HEK293T (cell line): Measurements from ENCODE around the gene RRN3.
A peak's percentile ranks its signal among the peaks of the same experiment; 100 is the strongest.
"Not testable (repeated sequence)": the region's sequence is repeated elsewhere in the genome, so short reads cannot be mapped to it uniquely, and the experiment has no call there.

Experiments used
- CTCF ChIA-PET: fragments of 350-600 bp; formaldehyde crosslinking; extraction: SDS; loops from one replicate; lab custom pipeline; 2021; ENCODE audit warnings: antibody characterized with exemption, inconsistent platforms; lab: Yijun Ruan, JAX
- POLR2A ChIA-PET: fragments of 350-600 bp; formaldehyde crosslinking; extraction: SDS; loops from one replicate; lab custom pipeline; 2020; ENCODE audit warnings: antibody characterized with exemption, inconsistent platforms; lab: Yijun Ruan, JAX
- DNase-seq: peaks from one replicate; pipeline ENCODE4 v3.0.0; 2012; ENCODE audit warnings: mixed read lengths; ENCODE audit errors: extremely low spot score
- ARNT ChIP-seq: fragments of 450-650 bp; IDR thresholded peaks from 2 replicates; pipeline ENCODE4 v1.6.1; 2017; ENCODE audit warnings: mild to moderate bottlenecking
- BHLHE40 ChIP-seq: fragments of 450-650 bp; IDR thresholded peaks from 2 replicates; pipeline ENCODE4 v1.6.1; 2016; ENCODE audit warnings: mild to moderate bottlenecking, moderate library complexity, borderline replicate concordance
- CTBP1 ChIP-seq: fragments of 450-650 bp; IDR thresholded peaks from 2 replicates; pipeline ENCODE4 v1.6.1; 2016; ENCODE audit warnings: borderline replicate concordance
- ELF4 ChIP-seq: fragments of 450-650 bp; IDR thresholded peaks from 2 replicates; pipeline ENCODE4 v1.6.1; 2017; ENCODE audit warnings: antibody characterized with exemption
- FOXA1 ChIP-seq: fragments of 450-650 bp; IDR thresholded peaks from 2 replicates; pipeline ENCODE4 v1.6.1; 2016; ENCODE audit warnings: mild to moderate bottlenecking
- FOXK2 ChIP-seq: fragments of 450-650 bp; IDR thresholded peaks from 2 replicates; pipeline ENCODE4 v1.6.1; 2016; ENCODE audit warnings: mild to moderate bottlenecking
- FOXM1 ChIP-seq: fragments of 450-650 bp; IDR thresholded peaks from 2 replicates; pipeline ENCODE4 v1.6.1; 2017; ENCODE audit warnings: mild to moderate bottlenecking, borderline replicate concordance
- HDGF ChIP-seq: fragments of 450-650 bp; IDR thresholded peaks from 2 replicates; pipeline ENCODE4 v1.6.1; 2017; ENCODE audit warnings: antibody characterized with exemption, borderline replicate concordance
- L3MBTL2 ChIP-seq: fragments of 450-650 bp; conservative IDR thresholded peaks from 2 replicates; pipeline ENCODE4 v1.6.1; 2016; ENCODE audit warnings: mild to moderate bottlenecking
- LEF1 ChIP-seq: fragments of 450-650 bp; IDR thresholded peaks from 2 replicates; pipeline ENCODE4 v1.6.1; 2017; ENCODE audit warnings: mild to moderate bottlenecking, borderline replicate concordance
- NFRKB ChIP-seq: fragments of 450-650 bp; IDR thresholded peaks from 2 replicates; pipeline ENCODE4 v1.6.1; 2016; ENCODE audit warnings: mild to moderate bottlenecking, moderate library complexity
- SP1 ChIP-seq: fragments of 450-650 bp; IDR thresholded peaks from 2 replicates; pipeline ENCODE4 v1.6.1; 2017
- SUZ12 ChIP-seq: fragments of 450-650 bp; IDR thresholded peaks from 2 replicates; pipeline ENCODE4 v1.6.1; 2016; ENCODE audit warnings: mild to moderate bottlenecking
- TARDBP ChIP-seq: fragments of 450-650 bp; IDR thresholded peaks from 2 replicates; pipeline ENCODE4 v1.6.1; 2016
- ZNF384 ChIP-seq: fragments of 450-650 bp; IDR thresholded peaks from 2 replicates; pipeline ENCODE4 v1.6.1; 2016
- TF ChIP-seq, protein P1 (sequence below): fragments of 450-650 bp; IDR thresholded peaks from 2 replicates; pipeline ENCODE4 v1.6.1; 2016

The RRN3 gene

DNA sequence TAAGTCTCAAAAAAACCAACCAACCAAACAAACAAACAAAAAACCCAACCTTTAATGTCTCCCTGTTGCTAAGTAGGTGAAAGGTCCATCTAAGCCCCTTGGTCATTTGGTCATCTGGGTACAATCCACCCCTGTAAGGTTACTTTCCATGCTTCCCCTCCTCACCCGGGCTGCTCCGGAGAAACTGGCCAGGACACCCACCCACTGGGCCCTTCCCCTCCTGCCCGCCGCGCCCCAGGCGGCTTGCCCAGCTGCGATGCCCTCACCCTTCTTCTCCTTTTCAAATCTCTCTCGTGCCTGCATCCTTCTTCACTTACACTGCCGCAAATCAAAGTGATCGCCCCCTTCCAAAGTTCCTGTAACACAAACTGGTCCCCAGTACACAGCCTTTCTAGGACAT is 40.2 kb downstream of the RRN3 start:
- TF ChIP-seq L3MBTL2 (no peak), FOXA1 (no peak), CTBP1 (no peak), ELF4 (no peak), FOXK2 (no peak), TARDBP (no peak), HDGF (no peak), ZNF384 (no peak), SUZ12 (no peak), BHLHE40 (no peak), SP1 (no peak), ARNT (no peak), FOXM1 (no peak), LEF1 (no peak), NFRKB (no peak)
- TF ChIP-seq, protein P1, sequence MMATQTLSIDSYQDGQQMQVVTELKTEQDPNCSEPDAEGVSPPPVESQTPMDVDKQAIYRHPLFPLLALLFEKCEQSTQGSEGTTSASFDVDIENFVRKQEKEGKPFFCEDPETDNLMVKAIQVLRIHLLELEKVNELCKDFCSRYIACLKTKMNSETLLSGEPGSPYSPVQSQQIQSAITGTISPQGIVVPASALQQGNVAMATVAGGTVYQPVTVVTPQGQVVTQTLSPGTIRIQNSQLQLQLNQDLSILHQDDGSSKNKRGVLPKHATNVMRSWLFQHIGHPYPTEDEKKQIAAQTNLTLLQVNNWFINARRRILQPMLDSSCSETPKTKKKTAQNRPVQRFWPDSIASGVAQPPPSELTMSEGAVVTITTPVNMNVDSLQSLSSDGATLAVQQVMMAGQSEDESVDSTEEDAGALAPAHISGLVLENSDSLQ, result no peak
- no peak for DNase-seq
- ChIA-PET CTCF (no interaction called here), POLR2A (no interaction called here)

DNA sequence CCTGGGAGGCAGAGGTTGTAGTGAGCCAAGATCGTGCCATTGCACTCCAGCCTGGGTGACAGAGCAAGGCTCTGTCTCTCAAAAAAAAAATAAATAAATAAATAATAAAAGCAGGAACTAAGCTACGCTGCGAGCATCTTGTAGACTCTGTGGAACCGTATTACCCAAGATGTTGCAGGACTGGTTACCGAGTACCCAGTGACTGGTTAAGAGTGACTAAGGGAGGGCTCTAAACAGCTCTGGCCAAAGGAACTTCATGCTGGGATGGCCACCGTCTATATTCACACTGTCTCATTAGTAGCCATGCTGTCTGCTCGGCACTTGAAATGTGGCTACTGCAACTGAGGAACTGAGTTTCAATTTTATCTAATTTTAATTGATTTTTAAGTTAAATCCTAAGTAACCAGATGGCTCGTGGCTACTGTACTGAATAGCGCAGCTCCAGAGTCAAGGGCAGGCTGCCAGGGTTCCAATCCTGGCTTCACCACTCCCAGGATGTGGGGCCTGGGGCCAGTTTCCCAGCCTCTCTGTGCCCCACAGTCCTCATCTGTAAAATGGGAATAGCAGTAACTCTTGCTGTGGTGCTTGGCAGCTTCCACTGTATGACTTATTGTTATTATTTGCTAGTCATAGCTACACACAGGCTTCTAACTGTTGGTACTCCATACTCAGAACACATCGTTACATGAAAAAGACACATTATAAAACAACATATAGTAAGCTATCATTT is 41.2 kb downstream of the RRN3 start:
- TF ChIP-seq HDGF (no peak), NFRKB (no peak), ZNF384 (no peak), SP1 (no peak), BHLHE40 (no peak), LEF1 (no peak), ELF4 (no peak), FOXK2 (no peak), ARNT (no peak), CTBP1 (no peak)
- TF ChIP-seq, protein P1, result no peak
- ChIA-PET CTCF (no interaction called here), POLR2A (no interaction called here)
- no peak for DNase-seq

DNA sequence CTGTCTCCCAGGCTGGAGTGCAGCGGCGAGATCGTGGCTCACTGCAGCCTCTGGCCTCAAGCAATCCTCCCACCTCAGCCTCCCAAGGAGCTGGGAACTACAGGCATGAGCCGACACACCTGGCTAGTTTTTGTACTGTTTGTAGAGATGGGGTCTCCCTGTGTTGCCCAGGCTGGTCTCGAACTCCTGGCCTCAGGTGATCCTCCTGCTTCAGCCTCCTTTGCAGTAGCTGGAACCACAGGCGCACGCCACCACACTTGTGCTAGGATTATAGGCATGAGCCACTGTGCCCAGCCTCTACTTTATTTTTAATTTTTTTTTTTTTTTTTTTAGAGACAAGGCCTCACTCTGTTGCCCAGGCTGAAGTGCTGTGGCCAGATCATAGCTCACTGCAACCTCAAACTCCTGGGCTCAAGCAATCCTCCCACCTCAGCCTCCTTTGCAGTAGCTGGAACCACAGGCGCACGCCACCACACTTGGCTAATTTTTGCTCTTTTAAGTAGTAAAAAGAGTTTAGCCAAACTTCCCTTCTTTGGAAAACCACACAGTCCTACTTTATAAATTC is 42.6 kb downstream of the RRN3 start:
- DNase-seq, result no peak
- POLR2A ChIA-PET, result no interaction called here
- TF ChIP-seq, protein P1, result no peak
- TF ChIP-seq HDGF (no peak), BHLHE40 (no peak), ZNF384 (no peak), LEF1 (no peak), ARNT (no peak), FOXA1 (no peak), FOXM1 (no peak), CTBP1 (no peak), ELF4 (no peak), TARDBP (no peak), SUZ12 (no peak), L3MBTL2 (no peak), SP1 (no peak), NFRKB (no peak), FOXK2 (no peak)
- CTCF ChIA-PET, result no interaction called here

DNA sequence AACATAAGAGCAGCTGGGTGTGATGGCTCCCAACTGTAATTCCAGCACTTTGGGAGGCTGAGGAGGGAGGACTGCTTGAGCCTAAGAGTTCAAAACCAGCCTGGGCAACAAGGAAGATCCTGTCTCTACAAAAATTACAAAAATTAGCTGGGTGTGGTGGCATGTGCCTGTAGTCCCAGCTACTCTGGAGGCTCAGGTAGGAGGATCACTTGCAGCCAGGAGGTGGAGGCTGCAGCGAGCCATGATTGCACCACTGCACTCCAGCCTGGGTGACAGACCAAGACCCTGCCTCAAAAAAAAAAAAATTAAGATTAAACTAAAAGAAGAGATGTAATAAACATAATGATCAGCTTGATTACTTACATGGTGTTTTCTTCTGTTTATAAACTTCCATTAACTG is 43.6 kb downstream of the RRN3 start:
- DNase-seq, POLR2A ChIA-PET, CTCF ChIA-PET: not testable (repeated sequence)

DNA sequence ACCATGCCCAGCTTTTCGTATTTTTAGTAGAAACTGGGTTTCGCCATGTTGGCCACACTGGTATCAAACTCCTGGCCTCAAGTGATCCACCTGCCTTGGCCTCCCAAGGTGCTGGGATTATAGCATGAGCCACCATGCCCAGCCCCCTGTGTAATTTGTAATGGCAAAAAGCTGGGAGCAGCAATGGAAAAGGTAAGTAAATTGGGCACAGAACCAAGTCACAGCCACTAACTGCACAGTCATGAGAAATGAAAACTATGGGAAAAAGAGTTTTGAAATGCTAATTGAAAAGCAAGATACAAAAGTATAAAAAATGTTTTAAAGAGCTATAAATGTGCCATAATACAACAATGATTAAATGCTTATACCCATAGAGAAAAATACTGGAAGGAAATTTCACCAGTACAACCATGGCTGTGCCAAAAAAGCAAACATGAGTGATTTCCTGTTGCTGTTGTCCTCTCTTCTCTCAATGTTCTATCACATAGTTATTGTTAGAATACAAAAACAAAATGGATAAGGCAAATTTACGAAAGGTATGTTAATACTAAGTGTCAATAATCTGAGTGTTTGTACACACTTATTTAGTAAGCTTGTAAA is 44.4 kb downstream of the RRN3 start:
- no peak for DNase-seq
- POLR2A ChIA-PET, result no interaction called here
- TF ChIP-seq TARDBP (no peak), SP1 (no peak), FOXK2 (no peak), LEF1 (no peak), CTBP1 (no peak), ARNT (no peak)
- CTCF ChIA-PET, result no interaction called here

DNA sequence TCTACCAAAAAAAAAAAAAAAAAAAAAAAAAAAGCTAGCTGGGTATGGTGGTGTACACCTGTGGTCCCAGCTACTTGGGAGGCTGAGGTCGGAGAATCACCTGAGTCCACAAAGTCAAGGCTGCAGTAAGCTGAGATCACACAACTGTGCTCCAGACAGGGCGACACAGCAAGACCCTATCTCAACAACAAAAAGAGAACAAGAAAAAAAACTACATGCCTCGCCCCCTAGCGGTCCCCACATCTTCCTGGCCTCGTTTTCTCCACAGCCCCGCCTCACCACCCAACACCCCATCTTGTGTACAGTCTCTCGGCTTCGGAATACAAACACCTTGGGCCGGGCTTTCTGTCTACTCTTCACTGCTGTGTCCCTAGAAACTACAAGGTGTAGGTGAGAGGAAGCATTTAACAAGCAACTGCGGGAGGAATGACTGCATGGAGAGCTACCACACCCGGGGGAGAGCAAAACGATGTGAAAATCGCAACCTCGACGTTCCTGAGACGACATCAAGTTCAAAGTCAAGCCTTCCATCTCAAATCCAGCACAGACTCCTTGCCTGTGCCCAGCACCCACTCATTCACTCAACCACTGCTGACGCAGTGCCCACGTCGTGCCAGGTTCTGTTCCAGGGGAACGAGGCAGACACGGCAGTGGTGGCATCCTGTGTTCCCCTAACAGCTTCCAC is 47.2 kb downstream of the RRN3 start:
- POLR2A ChIA-PET, result no interaction called here
- peak; percentile 17 for DNase-seq
- CTCF ChIA-PET, result no interaction called here
- TF ChIP-seq, protein P1, result no peak
- no peak for TF ChIP-seq HDGF
- no peak for TF ChIP-seq TARDBP
- no peak for TF ChIP-seq BHLHE40
- no peak for TF ChIP-seq SUZ12
- TF ChIP-seq LEF1, result no peak
- TF ChIP-seq SP1, result no peak
- no peak for TF ChIP-seq NFRKB
- TF ChIP-seq ZNF384, result no peak
- TF ChIP-seq FOXM1, result no peak
- TF ChIP-seq FOXA1, result no peak
- TF ChIP-seq ARNT, result no peak

DNA sequence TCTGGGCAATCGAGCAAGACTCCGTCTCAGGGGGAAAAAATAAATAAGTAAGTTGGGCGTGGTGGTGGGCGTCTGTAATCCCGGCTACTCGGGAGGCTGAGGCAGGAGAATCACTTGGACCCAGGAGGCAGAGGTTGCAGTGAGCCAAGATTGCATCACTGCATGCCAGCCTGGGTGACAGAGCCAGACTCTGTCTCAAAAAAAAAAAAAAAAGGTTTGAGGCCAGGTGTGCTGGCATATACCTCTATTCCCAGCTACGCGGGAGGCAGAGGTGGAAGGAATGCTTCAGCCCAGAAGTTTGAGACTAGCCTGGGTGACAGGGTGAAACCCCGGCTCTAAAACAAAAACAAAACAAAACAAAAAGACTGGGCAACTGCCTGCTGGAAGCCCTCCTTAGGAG is 48.8 kb downstream of the RRN3 start:
- DNase-seq, CTCF ChIA-PET, POLR2A ChIA-PET: not testable (repeated sequence)
